ENCODE results near the gene ALDH1A3.

The ALDH1A3 gene

DNA sequence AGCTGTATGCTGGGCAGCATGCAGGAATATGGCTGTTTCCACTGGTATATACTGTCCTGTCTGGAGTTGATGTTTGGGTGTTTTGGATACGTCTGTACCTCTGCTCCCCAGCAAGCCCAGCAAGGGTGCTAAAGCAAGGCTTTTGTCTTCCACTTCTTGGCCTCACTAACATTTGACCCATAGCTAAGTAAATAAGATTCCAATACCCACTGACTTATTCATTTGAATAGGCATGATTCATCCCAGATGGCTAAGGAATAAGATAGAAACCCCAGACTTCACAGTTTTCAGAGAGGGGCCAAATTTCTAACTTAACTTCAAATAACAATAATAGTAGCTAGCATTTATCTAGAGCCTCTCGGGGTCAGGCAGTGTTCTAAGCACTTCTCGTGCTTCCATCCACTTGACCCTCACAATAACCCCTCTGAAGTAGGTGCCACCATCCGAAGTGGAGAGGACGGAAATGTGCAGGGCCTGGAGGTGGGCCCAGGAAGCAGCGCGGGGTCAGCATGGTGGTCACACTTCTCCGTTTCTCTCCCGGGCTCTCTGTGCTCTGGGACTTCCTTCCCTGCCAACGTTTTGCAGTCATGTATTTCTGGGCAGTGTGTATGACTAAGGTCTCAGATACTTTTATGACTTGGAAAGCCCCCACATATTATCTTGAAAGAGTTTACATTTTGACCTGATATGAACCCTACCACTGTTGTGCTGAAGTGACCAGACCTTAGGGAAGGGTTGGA lies 78.9 kb downstream of the ALDH1A3 start:
- no peak for DNase-seq

DNA sequence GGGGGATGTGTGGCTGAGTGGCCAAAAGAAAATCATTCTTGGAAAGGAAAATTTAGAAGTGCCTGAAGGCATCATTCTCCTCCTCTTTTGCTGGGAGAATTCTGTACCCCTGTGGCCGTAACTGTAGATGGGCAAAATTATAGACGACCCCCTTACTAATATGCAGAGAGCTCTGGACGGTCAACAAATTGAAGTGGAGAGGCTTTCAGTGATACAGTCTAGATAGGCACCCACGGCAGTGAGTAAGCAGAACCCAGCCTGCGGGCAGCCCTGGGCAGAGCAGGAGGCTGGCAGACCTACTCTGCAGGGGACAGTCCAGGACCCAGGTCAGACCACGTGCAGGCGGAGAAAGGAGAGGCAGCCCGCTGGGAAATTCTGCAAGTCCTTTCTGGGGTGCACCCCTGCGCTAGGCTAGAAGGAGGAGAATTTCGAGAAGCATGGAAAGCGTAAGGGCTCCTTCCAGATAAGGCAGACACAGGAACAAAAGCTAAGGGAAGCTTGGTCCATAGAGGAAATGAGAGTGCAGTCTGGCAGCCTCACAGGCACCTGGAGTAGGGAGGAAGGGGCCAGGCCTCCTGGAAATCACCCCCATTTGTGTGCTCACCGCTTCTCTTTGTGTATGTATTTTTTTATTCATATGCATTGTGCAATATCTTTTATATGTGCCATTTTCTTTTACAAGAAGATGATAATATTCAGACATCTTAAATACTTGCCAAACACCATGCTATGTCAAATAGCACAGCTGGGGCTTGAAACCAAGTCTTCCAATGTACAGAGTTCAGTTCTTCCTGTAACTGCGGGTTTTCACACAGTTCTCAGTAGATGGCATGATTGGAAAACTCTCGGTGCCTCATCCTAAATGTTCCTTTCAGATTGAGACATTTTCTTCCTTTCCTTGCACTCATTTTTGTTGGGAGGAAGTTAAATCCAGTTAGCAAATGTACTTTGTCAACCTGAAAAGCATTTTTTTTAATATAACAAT lies 79.7 kb downstream of the ALDH1A3 start:
- DNase-seq = no peak

Data from NCI-H82 (cell line).